ENCODE results near the gene C5AR2. TPM values are rescaled to one million over a fixed set of nuclear protein-coding genes. Genes with fewer than 3 reads are reported as not detected.

The C5AR2 gene
- total RNA-seq, 1 experiment from 2014 or later, result not detected

DNA sequence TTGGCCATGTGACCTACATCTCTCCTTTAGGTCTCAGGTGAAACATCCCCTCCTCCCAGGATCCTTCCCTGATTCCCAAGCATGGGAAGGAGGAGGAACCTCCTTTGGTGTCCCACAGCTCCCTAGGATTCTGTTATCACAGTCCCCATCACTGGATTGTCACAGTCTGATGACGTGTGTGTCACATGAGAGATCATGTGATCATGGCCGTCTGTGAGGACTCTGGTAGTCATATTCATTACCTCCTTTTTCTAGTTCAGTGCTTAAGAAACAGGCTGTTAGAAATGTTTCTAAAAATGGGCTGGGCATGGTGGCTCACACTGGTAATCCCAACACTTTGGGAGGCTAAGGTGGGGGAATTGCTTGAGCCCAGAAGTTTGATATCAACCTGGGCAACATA is 20.1 kb downstream of the C5AR2 start:
- H2AK5ac ChIP-seq (ENCODE audit: insufficient read length, low read length), result no peak overlapping the region
- Mint-ChIP-seq H3K9me3 (peaks cover 3% of the 10 kb centered on the region in 2 experiments; a peak in 3 of 5 replicates), H3K4me1 (peaks cover 26 to 31% of the 10 kb centered on the region in 2 experiments), H3K27ac (peak overlapping the region in 1 of 3 experiments; percentile 84; a peak in 2 of 7 replicates), H3K4me3 (0 out of 5 replicates have a peak overlapping the region, but pooled peaks of 1 of the 2 experiments have one; percentile 47), H3K27me3 (ENCODE audit: low read depth) (peaks cover 13% of the 10 kb centered on the region), H3K36me3 (ENCODE audit: insufficient read depth in 1 of 3, low read depth in 3 of 3) (peaks cover 50 to 73% (median 69%) of the 10 kb centered on the region in 3 experiments)
- H4K91ac ChIP-seq (ENCODE audit: insufficient read length, low read depth, low read length), result no peak overlapping the region
- no peak overlapping the region for H3K23ac ChIP-seq (ENCODE audit: insufficient read length, low read depth, low read length)
- H3T11ph ChIP-seq (ENCODE audit: low read length), result peak overlapping the region; percentile 23
- H3K27ac ChIP-seq (ENCODE audit: insufficient read length, low read depth, low read length), result no peak overlapping the region
- no peak overlapping the region for H2BK12ac ChIP-seq (ENCODE audit: insufficient read length, low read depth, low read length)
- H3K4me1 ChIP-seq (ENCODE audit: insufficient read depth, low read length), result peaks cover 4% of the 10 kb centered on the region; the same call in 1 of the 2 replicates
- no peak overlapping the region for H4K5ac ChIP-seq (ENCODE audit: insufficient read length, low read depth, low read length)
- TF ChIP-seq, protein P1, sequence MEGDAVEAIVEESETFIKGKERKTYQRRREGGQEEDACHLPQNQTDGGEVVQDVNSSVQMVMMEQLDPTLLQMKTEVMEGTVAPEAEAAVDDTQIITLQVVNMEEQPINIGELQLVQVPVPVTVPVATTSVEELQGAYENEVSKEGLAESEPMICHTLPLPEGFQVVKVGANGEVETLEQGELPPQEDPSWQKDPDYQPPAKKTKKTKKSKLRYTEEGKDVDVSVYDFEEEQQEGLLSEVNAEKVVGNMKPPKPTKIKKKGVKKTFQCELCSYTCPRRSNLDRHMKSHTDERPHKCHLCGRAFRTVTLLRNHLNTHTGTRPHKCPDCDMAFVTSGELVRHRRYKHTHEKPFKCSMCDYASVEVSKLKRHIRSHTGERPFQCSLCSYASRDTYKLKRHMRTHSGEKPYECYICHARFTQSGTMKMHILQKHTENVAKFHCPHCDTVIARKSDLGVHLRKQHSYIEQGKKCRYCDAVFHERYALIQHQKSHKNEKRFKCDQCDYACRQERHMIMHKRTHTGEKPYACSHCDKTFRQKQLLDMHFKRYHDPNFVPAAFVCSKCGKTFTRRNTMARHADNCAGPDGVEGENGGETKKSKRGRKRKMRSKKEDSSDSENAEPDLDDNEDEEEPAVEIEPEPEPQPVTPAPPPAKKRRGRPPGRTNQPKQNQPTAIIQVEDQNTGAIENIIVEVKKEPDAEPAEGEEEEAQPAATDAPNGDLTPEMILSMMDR (conservative IDR thresholded peaks at IDR 0.05), result no peak
- DNase-seq, result no peak
- no peak overlapping the region for H2BK5ac ChIP-seq (ENCODE audit: insufficient read length, low read length)
- peak overlapping the region; percentile 6 for H3K4me2 ChIP-seq (ENCODE audit: insufficient read depth, insufficient read length, low read length)
- H2BK120ac ChIP-seq (ENCODE audit: low read depth, low read length, poor library complexity, severe bottlenecking), result no peak overlapping the region
- no peak overlapping the region for H3K56ac ChIP-seq (ENCODE audit: insufficient read length, low read depth, low read length)
- H3K23me2 ChIP-seq (ENCODE audit: insufficient read length, low read depth, low read length, poor library complexity, severe bottlenecking), result peaks cover 6% of the 10 kb centered on the region
- H2AFZ ChIP-seq (ENCODE audit: low read length), result no peak overlapping the region
- H4K8ac ChIP-seq (replicated peaks; ENCODE audit: insufficient read length, low read depth, low read length), result no peak overlapping the region
- no peak overlapping the region for H3K18ac ChIP-seq (ENCODE audit: insufficient read length, low read depth, low read length)
- H4K20me1 ChIP-seq (ENCODE audit: control insufficient read depth, insufficient read depth, insufficient read length), result no peaks in the 10 kb centered on the region
- H2BK20ac ChIP-seq (ENCODE audit: low read depth, low read length, poor library complexity, severe bottlenecking), result no peak overlapping the region
- H3K9me3 ChIP-seq (ENCODE audit: control insufficient read depth, low read depth, low read length), result no peaks in the 10 kb centered on the region
- H3K27me3 ChIP-seq (ENCODE audit: insufficient read depth, low read length), result no peaks in the 10 kb centered on the region
- H3K14ac ChIP-seq (ENCODE audit: insufficient read depth, low read length), result no peak overlapping the region
- H3K4ac ChIP-seq (ENCODE audit: low read depth, low read length), result no peak overlapping the region; the same call in 1 of the 2 replicates
- no peak overlapping the region for H3K9ac ChIP-seq (ENCODE audit: extremely low read depth, insufficient read length, low read length)
- no CpG with 5 or more reads among the region's 2 CpGs for WGBS (ENCODE audit: extremely low coverage, insufficient read length, low lambda C conversion rate)
- H2BK15ac ChIP-seq (ENCODE audit: low read depth, low read length), result no peak overlapping the region
- peaks cover 9% of the 10 kb centered on the region; the same call in 1 of the 2 replicates for H3K79me2 ChIP-seq (ENCODE audit: insufficient read depth, low read length)
- peaks cover 14% of the 10 kb centered on the region for H3K79me1 ChIP-seq (ENCODE audit: insufficient read depth, low read depth, low read length, poor library complexity, severe bottlenecking)

All from H9 (cell line).